RWPE2 (cell line): ENCODE measurements around the gene UGT1A4.

Source experiments
- ATAC-seq: fragments of 200-7000 bp; cut with Tn5 transposase; 3 replicates; pipeline ENCODE4 v1.9.1; 2021; ENCODE audit warnings: low read depth
- DNase-seq: peaks from one replicate; pipeline ENCODE4 v3.0.0-alpha.2; 2020; ENCODE audit warnings: low spot score
- H3K27ac ChIP-seq: fragments of 450-650 bp; 2 replicates; pipeline ENCODE4 v1.5.1; 2017; ENCODE audit warnings: mild to moderate bottlenecking; ENCODE audit not compliant: poor library complexity, severe bottlenecking
- H3K27me3 ChIP-seq: fragments of 250-450 bp; sonication (Bioruptor Pico); 2 replicates; pipeline ENCODE4 v1.5.1; 2021; ENCODE audit warnings: mild to moderate bottlenecking, moderate library complexity; ENCODE audit not compliant: insufficient read depth, poor library complexity, severe bottlenecking
- H3K36me3 ChIP-seq: fragments of 250-450 bp; sonication (Bioruptor Pico); 2 replicates; pipeline ENCODE4 v1.5.1; 2020; ENCODE audit warnings: low read depth, mild to moderate bottlenecking, moderate library complexity
- H3K4me1 ChIP-seq: fragments of 250-450 bp; sonication (Bioruptor Pico); 2 replicates; pipeline ENCODE4 v1.5.1; 2021; ENCODE audit warnings: mild to moderate bottlenecking, moderate library complexity; ENCODE audit not compliant: insufficient read depth, poor library complexity, severe bottlenecking
- H3K4me3 ChIP-seq: fragments of 250-450 bp; sonication (Bioruptor Pico); 2 replicates; pipeline ENCODE4 v1.5.1; 2021; ENCODE audit warnings: mild to moderate bottlenecking, moderate library complexity; ENCODE audit not compliant: severe bottlenecking
- H3K9me3 ChIP-seq: fragments of 250-450 bp; sonication (Bioruptor Pico); 2 replicates; pipeline ENCODE4 v1.5.1; 2021; ENCODE audit warnings: mild to moderate bottlenecking, moderate library complexity; ENCODE audit not compliant: severe bottlenecking
- TF ChIP-seq, protein P1 (sequence below): fragments of 450-650 bp; IDR thresholded peaks from one replicate; pipeline ENCODE4 v1.5.1; 2017; ENCODE audit warnings: mild to moderate bottlenecking, moderate library complexity; ENCODE audit not compliant: poor library complexity, severe bottlenecking

Gene UGT1A4

DNA sequence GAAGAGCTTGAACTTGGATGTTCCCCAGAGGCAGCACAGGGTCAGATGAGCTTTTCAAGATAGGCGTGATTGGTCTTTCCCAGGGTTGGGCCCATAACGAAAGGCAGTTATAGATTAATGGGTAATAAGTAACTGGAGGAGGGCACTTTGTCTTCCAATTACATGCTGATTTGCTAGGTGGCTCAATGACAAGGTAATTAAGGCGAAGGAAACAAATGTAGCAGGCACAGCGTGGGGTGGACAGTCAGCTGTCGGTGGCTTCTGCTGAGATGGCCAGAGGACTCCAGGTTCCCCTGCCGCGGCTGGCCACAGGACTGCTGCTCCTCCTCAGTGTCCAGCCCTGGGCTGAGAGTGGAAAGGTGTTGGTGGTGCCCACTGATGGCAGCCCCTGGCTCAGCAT lies at the start of gene UGT1A4:
Gene UGT1A4 (plus strand): TSS at position 185 of the 400 bp plus-strand sequence. CDS start 85 bp downstream, at position 270.
- Histone ChIP-seq H3K27me3 (no peaks in the 10 kb centered on the region), H3K4me1 (no peaks in the 10 kb centered on the region), H3K27ac (no peak within 1 kb of the TSS), H3K9me3 (no peaks in the 10 kb centered on the region), H3K4me3 (no peak within 1 kb of the TSS), H3K36me3 (no peaks in the 10 kb centered on the region)
- TF ChIP-seq, protein P1, sequence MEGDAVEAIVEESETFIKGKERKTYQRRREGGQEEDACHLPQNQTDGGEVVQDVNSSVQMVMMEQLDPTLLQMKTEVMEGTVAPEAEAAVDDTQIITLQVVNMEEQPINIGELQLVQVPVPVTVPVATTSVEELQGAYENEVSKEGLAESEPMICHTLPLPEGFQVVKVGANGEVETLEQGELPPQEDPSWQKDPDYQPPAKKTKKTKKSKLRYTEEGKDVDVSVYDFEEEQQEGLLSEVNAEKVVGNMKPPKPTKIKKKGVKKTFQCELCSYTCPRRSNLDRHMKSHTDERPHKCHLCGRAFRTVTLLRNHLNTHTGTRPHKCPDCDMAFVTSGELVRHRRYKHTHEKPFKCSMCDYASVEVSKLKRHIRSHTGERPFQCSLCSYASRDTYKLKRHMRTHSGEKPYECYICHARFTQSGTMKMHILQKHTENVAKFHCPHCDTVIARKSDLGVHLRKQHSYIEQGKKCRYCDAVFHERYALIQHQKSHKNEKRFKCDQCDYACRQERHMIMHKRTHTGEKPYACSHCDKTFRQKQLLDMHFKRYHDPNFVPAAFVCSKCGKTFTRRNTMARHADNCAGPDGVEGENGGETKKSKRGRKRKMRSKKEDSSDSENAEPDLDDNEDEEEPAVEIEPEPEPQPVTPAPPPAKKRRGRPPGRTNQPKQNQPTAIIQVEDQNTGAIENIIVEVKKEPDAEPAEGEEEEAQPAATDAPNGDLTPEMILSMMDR: no peak
- DNase-seq (no peak), ATAC-seq (no peak)

DNA sequence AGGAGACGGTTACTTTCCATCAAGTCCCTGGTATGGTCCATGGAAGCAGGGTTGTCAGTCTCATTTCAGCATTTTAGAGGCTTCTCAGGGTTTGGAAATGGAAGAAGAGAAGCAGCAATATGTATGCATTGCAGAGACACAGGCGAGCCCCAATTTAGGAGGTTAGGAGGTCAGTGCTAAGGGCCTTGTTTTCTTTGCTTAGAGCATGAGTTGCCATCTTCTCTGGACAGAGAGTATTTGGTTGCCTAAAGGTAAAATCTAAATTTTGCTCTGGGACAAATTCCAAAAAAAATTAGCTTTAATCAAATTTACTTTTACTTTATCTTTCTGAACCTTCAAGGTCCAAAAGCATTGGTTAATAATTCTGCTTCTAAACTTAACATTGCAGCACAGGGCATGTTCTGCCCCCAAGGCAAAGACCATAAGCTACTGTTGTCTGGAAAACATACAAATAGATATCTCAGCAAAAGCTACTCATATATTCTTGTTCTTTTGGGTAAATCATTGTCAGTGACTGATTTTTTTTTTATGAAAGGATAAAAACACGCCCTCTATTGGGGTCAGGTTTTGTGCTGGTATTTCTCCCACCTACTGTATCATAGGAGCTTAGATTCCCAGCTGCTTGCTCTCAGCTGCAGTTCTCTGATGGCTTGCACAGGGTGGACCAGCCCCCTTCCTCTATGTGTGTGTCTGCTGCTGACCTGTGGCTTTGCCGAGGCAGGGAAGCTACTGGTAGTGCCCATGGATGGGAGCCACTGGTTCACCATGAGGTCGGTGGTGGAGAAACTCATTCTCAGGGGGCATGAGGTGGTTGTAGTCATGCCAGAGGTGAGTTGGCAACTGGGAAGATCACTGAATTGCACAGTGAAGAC lies 47.0 kb upstream of the UGT1A4 start, which contains the start of gene UGT1A9:
Gene UGT1A9 (plus strand): TSS at position 609 of the 872 bp plus-strand sequence. CDS start 37 bp downstream, at position 646.
- Histone ChIP-seq H3K4me3 (no peak within 1 kb of the TSS), H3K9me3 (no peaks in the 10 kb centered on the region), H3K36me3 (no peaks in the 10 kb centered on the region), H3K4me1 (no peaks in the 10 kb centered on the region), H3K27me3 (no peaks in the 10 kb centered on the region), H3K27ac (no peak within 1 kb of the TSS)
- TF ChIP-seq, protein P1: no peak
- ATAC-seq (no peak), DNase-seq (no peak)

DNA sequence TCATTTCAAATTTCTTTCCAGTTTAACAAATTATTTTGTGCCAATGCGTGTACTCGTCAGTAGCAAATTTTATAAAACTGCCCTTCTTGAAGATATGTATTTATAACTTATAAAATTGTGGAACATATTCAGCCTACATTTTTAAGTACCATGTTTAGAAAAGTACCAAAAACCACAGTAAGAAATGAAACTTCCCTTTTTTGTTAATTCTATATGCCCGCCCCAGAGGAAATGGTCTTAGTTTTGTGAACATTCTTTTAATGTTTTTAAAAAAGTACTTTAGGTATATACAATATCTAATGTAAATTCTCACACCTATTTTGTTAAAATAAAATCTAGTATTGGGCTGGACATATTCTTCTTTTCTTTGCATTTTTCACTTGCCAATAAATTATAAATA lies 45.6 kb upstream of the UGT1A4 start:
- Histone ChIP-seq H3K27ac (no peak overlapping the region), H3K9me3 (no peaks in the 10 kb centered on the region), H3K4me1 (no peaks in the 10 kb centered on the region), H3K4me3 (no peak overlapping the region), H3K36me3 (no peaks in the 10 kb centered on the region), H3K27me3 (no peaks in the 10 kb centered on the region)
- TF ChIP-seq, protein P1: no peak
- DNase-seq (no peak), ATAC-seq (no peak)

DNA sequence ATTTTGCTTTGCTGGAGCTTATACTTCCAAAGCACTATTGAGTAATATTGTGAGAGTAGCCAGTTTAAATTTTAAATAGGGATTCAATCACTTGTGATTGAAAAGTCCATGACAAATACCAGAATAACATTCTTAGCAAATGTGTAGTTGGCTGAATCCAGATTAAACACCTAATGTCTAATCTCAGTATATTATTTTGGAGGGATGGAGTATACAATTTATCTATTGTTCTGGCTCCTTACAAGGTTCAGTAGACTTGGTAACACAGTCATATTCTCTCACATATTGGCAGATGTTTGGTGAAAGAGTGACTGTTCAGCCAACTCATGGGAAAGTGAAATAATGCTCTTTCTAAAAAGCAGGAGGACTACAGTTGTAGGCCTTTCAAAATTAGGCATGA lies 44.6 kb upstream of the UGT1A4 start:
- H3K27ac ChIP-seq: no peak overlapping the region

More for the DNA sequence above, 44.6 kb upstream of the UGT1A4 start:
- Histone ChIP-seq H3K9me3 (no peaks in the 10 kb centered on the region), H3K36me3 (no peaks in the 10 kb centered on the region), H3K4me3 (no peak overlapping the region), H3K27me3 (no peaks in the 10 kb centered on the region), H3K4me1 (no peaks in the 10 kb centered on the region)
- DNase-seq: no peak
- TF ChIP-seq, protein P1: no peak
- no peak for ATAC-seq
